ENCODE measurements around the gene CCT6A.
"Not testable (repeated sequence)": the region's sequence is repeated elsewhere in the genome, so short reads cannot be mapped to it uniquely, and the experiment has no call there.

The CCT6A gene

GRCh38 chr7:56099653-56100052 lies 48.1 kb downstream of the CCT6A start:
- DNase-seq: no peak

- DNase-seq: not testable (repeated sequence)
Measured at GRCh38 chr7:56104138-56104537, 52.6 kb downstream of the CCT6A start.

- DNase-seq: peak; percentile 1 to 50
Measured at GRCh38 chr7:56105508-56105907, 53.9 kb downstream of the CCT6A start.

GRCh38 chr7:56106108-56107073 lies 54.8 kb downstream of the CCT6A start, which contains the start of gene CHCHD2:
TSS of gene CHCHD2 (minus strand) at chr7:56106476. CDS start at chr7:56106413, 63 bp downstream.
- DNase-seq: peak; percentile 99 to 100

- DNase-seq: no peak
Measured at GRCh38 chr7:56107954-56108258, 56.3 kb downstream of the CCT6A start.

GRCh38 chr7:56110611-56111010 lies 59.0 kb downstream of the CCT6A start:
- DNase-seq: no peak

- not testable (repeated sequence) for DNase-seq
Measured at GRCh38 chr7:56112244-56112643, 60.7 kb downstream of the CCT6A start.

All from NCI-H2081 (cell line).